H1 (cell line): Measurements from ENCODE around the gene ARHGEF16. TPM values are rescaled to one million over a fixed set of nuclear protein-coding genes. Genes with fewer than 3 reads are reported as not detected.

Source experiments
- CTCF ChIA-PET: fragments of 300-600 bp; sonication (Branson Sonifier 250); formaldehyde crosslinking; loops from one replicate; lab custom pipeline; 2021; ENCODE audit not compliant: partially characterized antibody; lab: Charles Lee
- POLR2A ChIA-PET: fragments of 300-600 bp; sonication (Branson Sonifier 250); formaldehyde crosslinking; loops from one replicate; lab custom pipeline; 2021; ENCODE audit warnings: inconsistent platforms; ENCODE audit not compliant: partially characterized antibody; lab: Charles Lee
- DNase-seq, 2 experiments: peaks; one replicate each; pipeline versions ENCODE4 v3.0.0 to v3.0.0-alpha.2; 2010 to 2022; ENCODE audit warnings: low spot score in 2 of 2, low read depth in 1 of 2, mixed read lengths in 1 of 2
- FAIRE-seq: peaks from 2 replicates; lab custom pipeline; 2011; peaks lifted over from hg19 to GRCh38; lab: Jason Lieb, UNC
- H2AFZ ChIP-seq: 2 replicates; pipeline ENCODE4 v1.8.1; 2012; ENCODE audit warnings: low read length, inconsistent platforms
- H2AK5ac ChIP-seq: 2 replicates; pipeline ENCODE4 v1.6.1; 2013; ENCODE audit warnings: low read depth, low read length
- H2BK120ac ChIP-seq: replicated peaks from 2 replicates; pipeline ENCODE3; 2013; ENCODE audit warnings: low read depth, low read length, inconsistent platforms
- H2BK12ac ChIP-seq: 2 replicates; pipeline ENCODE4 v1.6.1; 2013; ENCODE audit warnings: low read depth, low read length
- H2BK15ac ChIP-seq: 2 replicates; pipeline ENCODE4 v1.6.1; 2013; ENCODE audit warnings: low read length
- H2BK20ac ChIP-seq: 2 replicates; pipeline ENCODE4 v1.6.1; 2013; ENCODE audit warnings: low read length
- H2BK5ac ChIP-seq: 2 replicates; pipeline ENCODE4 v1.6.1; 2013; ENCODE audit warnings: low read depth, low read length
- H3K14ac ChIP-seq: 2 replicates; pipeline ENCODE4 v1.6.1; 2013; ENCODE audit warnings: inconsistent platforms; ENCODE audit not compliant: insufficient read length
- H3K18ac ChIP-seq: 2 replicates; pipeline ENCODE4 v1.6.1; 2013; ENCODE audit warnings: low read length; ENCODE audit errors: extremely low read depth
- H3K23ac ChIP-seq: 2 replicates; pipeline ENCODE4 v1.6.1; 2013; ENCODE audit warnings: inconsistent platforms; ENCODE audit not compliant: insufficient read length
- H3K23me2 ChIP-seq: 2 replicates; pipeline ENCODE4 v1.6.1; 2013; ENCODE audit warnings: low read depth, low read length
- H3K27ac ChIP-seq: 2 replicates; pipeline ENCODE4 v1.6.1; 2011; ENCODE audit warnings: low read depth, low read length, inconsistent platforms
- H3K27me3 ChIP-seq, 4 experiments: replicated peaks in 1 of 4; 1 replicate in 1 of 4; 2 replicates in 3 of 4; pipeline versions ENCODE4 v1.6.1 to v1.8.1; 2011 to 2013; ENCODE audit warnings: low read length in 3 of 4, mild to moderate bottlenecking in 3 of 4, inconsistent platforms in 2 of 4, mixed read lengths in 2 of 4, moderate library complexity in 1 of 4; ENCODE audit not compliant: control insufficient read depth in 3 of 4, insufficient read depth in 3 of 4; ENCODE audit errors: extremely low read depth in 1 of 4
- H3K36me3 ChIP-seq, 4 experiments: 2 replicates each; pipeline versions ENCODE4 v1.6.1 to v1.8.1; 2011 to 2013; ENCODE audit warnings: mild to moderate bottlenecking in 4 of 4, low read length in 3 of 4, moderate library complexity in 2 of 4, control low read depth in 1 of 4, inconsistent platforms in 1 of 4; ENCODE audit not compliant: insufficient read depth in 4 of 4, control insufficient read depth in 2 of 4
- H3K4ac ChIP-seq: replicated peaks from 2 replicates; pipeline ENCODE3; 2013; ENCODE audit warnings: low read length, low read depth, mixed read lengths, inconsistent platforms; ENCODE audit not compliant: insufficient read length
- H3K4me1 ChIP-seq, 4 experiments: replicated peaks in 1 of 4; 1 replicate in 1 of 4; 2 replicates in 3 of 4; pipeline versions ENCODE4 v1.6.1 to v1.8.1; 2011 to 2013; ENCODE audit warnings: low read length in 3 of 4, inconsistent platforms in 2 of 4, mixed read lengths in 1 of 4; ENCODE audit not compliant: insufficient read depth in 4 of 4, control insufficient read depth in 3 of 4
- H3K4me2 ChIP-seq, 2 experiments: 2 replicates each; pipeline versions ENCODE4 v1.6.1 to v1.8.1; 2011 to 2013; ENCODE audit warnings: low read depth in 2 of 2, low read length in 2 of 2, control low read depth in 1 of 2, inconsistent platforms in 1 of 2, mild to moderate bottlenecking in 1 of 2; ENCODE audit not compliant: insufficient read depth in 1 of 2
- H3K4me3 ChIP-seq, 4 experiments: fragments of 200-600, 300-600 bp in 1 of 4; sonication (generic), shearing (Covaris generic), sonication (Bioruptor Twin) in 1 of 4; 2 replicates each; pipeline versions ENCODE4 v1.5.1 to v1.8.1; 2011 to 2016; ENCODE audit warnings: low read length in 4 of 4, low read depth in 3 of 4, control low read depth in 2 of 4, inconsistent platforms in 2 of 4, mild to moderate bottlenecking in 2 of 4, mixed read lengths in 1 of 4, moderate library complexity in 1 of 4; ENCODE audit not compliant: insufficient read depth in 2 of 4; ENCODE audit errors: extremely low read depth in 1 of 4
- H3K56ac ChIP-seq: replicated peaks from 2 replicates; pipeline ENCODE3; 2013; ENCODE audit warnings: low read depth, mild to moderate bottlenecking, mixed read lengths, low read length, inconsistent platforms; ENCODE audit not compliant: insufficient read length
- H3K79me1 ChIP-seq: 2 replicates; pipeline ENCODE4 v1.6.1; 2013; ENCODE audit warnings: low read depth, low read length, control low read depth
- H3K79me2 ChIP-seq, 2 experiments: 2 replicates each; pipeline versions ENCODE4 v1.6.1 to v1.8.1; 2012 to 2013; ENCODE audit warnings: low read length in 2 of 2, mild to moderate bottlenecking in 2 of 2, inconsistent platforms in 1 of 2; ENCODE audit not compliant: insufficient read depth in 2 of 2, control insufficient read depth in 1 of 2
- H3K9ac ChIP-seq, 4 experiments: replicated peaks in 1 of 4; 1 replicate in 1 of 4; 2 replicates in 3 of 4; pipeline versions ENCODE4 v1.6.1 to v1.8.1; 2011 to 2013; ENCODE audit warnings: low read depth in 3 of 4, low read length in 3 of 4, control low read depth in 2 of 4, mild to moderate bottlenecking in 2 of 4, moderate library complexity in 2 of 4, inconsistent platforms in 1 of 4; ENCODE audit errors: extremely low read depth in 1 of 4
- H3K9me3 ChIP-seq, 2 experiments: 2 replicates each; pipeline versions ENCODE4 v1.6.1 to v1.8.1; 2012 to 2013; ENCODE audit warnings: mild to moderate bottlenecking in 2 of 2, moderate library complexity in 2 of 2, control low read depth in 1 of 2, inconsistent platforms in 1 of 2, low read depth in 1 of 2, low read length in 1 of 2, mixed read lengths in 1 of 2; ENCODE audit not compliant: insufficient read depth in 2 of 2
- H4K20me1 ChIP-seq, 2 experiments: replicated peaks in 1 of 2; 2 replicates each; pipeline versions ENCODE3 to v1.8.1; 2011 to 2013; ENCODE audit warnings: inconsistent platforms in 2 of 2, low read length in 2 of 2, mild to moderate bottlenecking in 1 of 2; ENCODE audit not compliant: insufficient read depth in 2 of 2, control insufficient read depth in 1 of 2
- H4K5ac ChIP-seq: 2 replicates; pipeline ENCODE4 v1.6.1; 2013; ENCODE audit warnings: low read length, low read depth, mixed read lengths, inconsistent platforms; ENCODE audit not compliant: insufficient read length
- H4K8ac ChIP-seq: 2 replicates; pipeline ENCODE4 v1.8.0; 2013; ENCODE audit warnings: mild to moderate bottlenecking, moderate library complexity, low read length, inconsistent platforms; ENCODE audit not compliant: insufficient read depth; ENCODE audit errors: extremely low read depth
- H4K91ac ChIP-seq: replicated peaks from 2 replicates; pipeline ENCODE3; 2013; ENCODE audit warnings: low read length, mixed read lengths, inconsistent platforms; ENCODE audit not compliant: insufficient read length
- CBX8 ChIP-seq: fragments of 300-800, 300-1000 bp; sonication (generic); IDR thresholded peaks from 2 replicates; pipeline ENCODE4 v1.7.1; 2016; ENCODE audit warnings: low read depth, low read length, borderline replicate concordance
- KDM4A ChIP-seq: IDR thresholded peaks from one replicate; pipeline ENCODE4 v1.7.1; 2012; ENCODE audit warnings: low read depth, mild to moderate bottlenecking, moderate library complexity, low read length, inconsistent platforms; ENCODE audit not compliant: severe bottlenecking
- SP1 ChIP-seq: IDR thresholded peaks from 2 replicates; pipeline ENCODE4 v1.6.1; 2011; ENCODE audit warnings: low read depth, low read length
- SP4 ChIP-seq: IDR thresholded peaks from 2 replicates; pipeline ENCODE4 v1.6.1; 2012; ENCODE audit warnings: low read length, inconsistent platforms
- WGBS, 2 experiments: shearing (Covaris generic) in 1 of 2; methylation state at CpG; one replicate each; pipeline versions ENCODE4 v1.1.6 to v1.1.7; 2013 to 2015; ENCODE audit warnings: low lambda C conversion rate in 2 of 2, mixed read lengths in 2 of 2, inconsistent platforms in 1 of 2, low coverage in 1 of 2, missing lambda C conversion rate in 1 of 2; ENCODE audit not compliant: insufficient replicate concordance in 2 of 2, insufficient coverage in 1 of 2, insufficient read length in 1 of 2; ENCODE audit errors: extremely low coverage in 1 of 2, missing lambda C conversion rate in 1 of 2; 5-methylcytosine and 5-hydroxymethylcytosine counted together
- polyA plus RNA-seq, 7 experiments: library from polyadenylated mRNA; depleted of rRNA in 3 of 7; stranded (reverse) in 5 of 7; unstranded in 2 of 7; fragments of >200 nt in 5 of 7; fragments of 200-250 nt in 2 of 7; gene quantifications; 1 replicate in 5 of 7; 2 replicates in 1 of 7; 4 replicates in 1 of 7; pipeline versions ENCODE4 v1.2.1 to v1.2.3, GENCODE V29; 2011 to 2013; ENCODE audit warnings: missing spikeins in 2 of 7, mixed read lengths in 2 of 7
- total RNA-seq: library from RNA; stranded (reverse); fragmentation: NEBNext Ultra II Directional; extraction: Animal tissue kit (Norgen Biotek cat#: 25700); gene quantifications from 2 replicates; pipeline ENCODE4 v1.2.1, GENCODE V29; 2021
- TF ChIP-seq, protein P1 (sequence below): IDR thresholded peaks from 2 replicates; pipeline ENCODE4 v1.6.1; 2011; ENCODE audit warnings: low read length, improper control_type of control experiment
- TF ChIP-seq, protein P2 (sequence below): IDR thresholded peaks from 2 replicates; pipeline ENCODE4 v1.6.1; 2011; ENCODE audit warnings: low read depth, mild to moderate bottlenecking, low read length; ENCODE audit not compliant: insufficient read depth

ARHGEF16 gene
- total and polyA plus RNA-seq, 2 of the 8 experiments (the other 6 are each of a cell fraction or from before 2014, with no cell fraction given): 18.3 to 20.7 TPM

DNA sequence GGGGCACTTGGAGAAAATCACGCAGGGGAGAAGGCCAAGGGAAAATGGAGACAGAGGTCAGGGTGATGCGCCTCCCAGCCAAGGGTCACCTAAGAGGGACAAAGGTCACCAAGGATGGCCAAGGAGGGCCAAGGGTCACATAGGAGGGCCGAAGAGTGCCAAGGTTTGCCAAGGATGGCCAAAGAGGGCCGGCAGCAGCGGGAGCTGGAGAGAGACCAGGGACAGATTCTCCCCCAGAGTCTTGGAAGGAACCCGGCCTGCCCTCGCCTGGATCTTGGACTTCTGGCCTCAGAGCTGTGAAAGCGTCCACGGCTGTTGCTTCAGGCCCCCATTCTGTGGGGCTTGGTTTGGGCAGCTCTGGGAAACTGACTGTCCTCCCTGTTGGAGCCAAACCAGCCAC, 25.6 kb upstream of the ARHGEF16 start:
- WGBS, 2 experiments: 90% methylated on average over 9 of the region's 9 CpGs; no CpG with 5 or more reads in 1 of the 2 experiments
- no peaks in the 10 kb centered on the region for H3K36me3 ChIP-seq
- no peak overlapping the region for H3K56ac ChIP-seq
- no peak overlapping the region for H3K14ac ChIP-seq
- ChIA-PET CTCF (interaction anchor here (0.7 to 4.7 kb wide), 5 partner anchors 10 to 242 kb away, joined by 3 to 50 read pairs (median 3); no protein-coding TSS in a partner anchor), POLR2A (interaction anchor here (0.8 kb wide), 1 partner anchor 9 kb away, joined by 3 read pairs; no protein-coding TSS in a partner anchor)
- H2AFZ ChIP-seq: no peak overlapping the region
- H3K4me1 ChIP-seq: peaks cover 0 to 7% (median 1%) of the 10 kb centered on the region in 4 experiments; a peak in 3 of 7 replicates
- FAIRE-seq: no peak
- H3K9ac ChIP-seq: no peak overlapping the region
- H4K20me1 ChIP-seq: peaks cover 0 to 11% of the 10 kb centered on the region in 2 experiments
- H3K18ac ChIP-seq: no peak overlapping the region
- TF ChIP-seq, protein P1, sequence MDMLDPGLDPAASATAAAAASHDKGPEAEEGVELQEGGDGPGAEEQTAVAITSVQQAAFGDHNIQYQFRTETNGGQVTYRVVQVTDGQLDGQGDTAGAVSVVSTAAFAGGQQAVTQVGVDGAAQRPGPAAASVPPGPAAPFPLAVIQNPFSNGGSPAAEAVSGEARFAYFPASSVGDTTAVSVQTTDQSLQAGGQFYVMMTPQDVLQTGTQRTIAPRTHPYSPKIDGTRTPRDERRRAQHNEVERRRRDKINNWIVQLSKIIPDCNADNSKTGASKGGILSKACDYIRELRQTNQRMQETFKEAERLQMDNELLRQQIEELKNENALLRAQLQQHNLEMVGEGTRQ: no peak
- TF ChIP-seq CBX8: no peak
- no peak for TF ChIP-seq SP1
- TF ChIP-seq SP4: no peak
- TF ChIP-seq KDM4A: no peak
- TF ChIP-seq, protein P2, sequence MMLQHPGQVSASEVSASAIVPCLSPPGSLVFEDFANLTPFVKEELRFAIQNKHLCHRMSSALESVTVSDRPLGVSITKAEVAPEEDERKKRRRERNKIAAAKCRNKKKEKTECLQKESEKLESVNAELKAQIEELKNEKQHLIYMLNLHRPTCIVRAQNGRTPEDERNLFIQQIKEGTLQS: no peak
- H4K5ac ChIP-seq: no peak overlapping the region
- H2AK5ac ChIP-seq: no peak overlapping the region
- H2BK5ac ChIP-seq: no peak overlapping the region
- no peaks in the 10 kb centered on the region; a peak in 1 of 4 replicates for H3K9me3 ChIP-seq
- no peak overlapping the region for H3K27ac ChIP-seq
- H3K23me2 ChIP-seq: no peaks in the 10 kb centered on the region
- H3K79me1 ChIP-seq: no peaks in the 10 kb centered on the region
- no peak overlapping the region for H3K4ac ChIP-seq
- H4K91ac ChIP-seq: no peak overlapping the region
- H2BK20ac ChIP-seq: no peak overlapping the region
- no peak overlapping the region for H3K23ac ChIP-seq
- no peak overlapping the region for H2BK120ac ChIP-seq
- H3K4me3 ChIP-seq: no peak overlapping the region
- H4K8ac ChIP-seq: peak overlapping the region; percentile 38; the same call in 1 of the 2 replicates
- no peaks in the 10 kb centered on the region for H3K79me2 ChIP-seq
- no peaks in the 10 kb centered on the region for H3K27me3 ChIP-seq
- H2BK15ac ChIP-seq: no peak overlapping the region
- H3K4me2 ChIP-seq: no peak overlapping the region
- DNase-seq: no peak
- H2BK12ac ChIP-seq: no peak overlapping the region
